Measurements from ENCODE around the gene OR5AU1. TPM values are rescaled to one million over a fixed set of nuclear protein-coding genes. Genes with fewer than 3 reads are reported as not detected.
"Not testable (repeated sequence)": the region's sequence is repeated elsewhere in the genome, so short reads cannot be mapped to it uniquely, and the experiment has no call there.

OR5AU1 gene
- total and polyA plus RNA-seq, 2 of the 4 experiments (the other 2 are of a cell fraction), result not detected

DNA sequence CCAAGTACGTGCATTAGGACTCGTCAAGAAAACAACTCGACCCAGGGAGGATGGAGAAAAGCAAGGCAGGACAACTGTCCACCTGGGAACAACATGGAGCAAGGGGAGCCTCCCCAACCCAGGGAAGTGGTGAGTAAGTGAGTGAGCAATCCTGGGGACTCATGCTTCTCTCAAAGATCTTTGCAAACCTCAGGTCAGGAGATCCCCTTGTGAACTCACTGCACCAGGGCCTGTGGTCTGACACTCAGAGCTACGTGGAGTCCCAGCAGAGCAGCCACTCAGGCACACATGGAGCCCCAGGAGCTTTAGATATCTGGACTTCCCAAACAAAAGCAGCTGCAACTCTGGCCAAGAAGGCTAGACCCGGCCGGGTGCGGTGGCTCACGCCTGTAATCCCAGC lies 12.2 kb upstream of the OR5AU1 start:
- no peak overlapping the region for H4K8ac ChIP-seq (ENCODE audit: low read depth in 2 of 2, low read length in 2 of 2)
- ChIA-PET CTCF (no interaction called here), POLR2A (ENCODE audit: unreplicated experiment) (no interaction called here)
- no peaks in the 10 kb centered on the region for H3K9me1 ChIP-seq (ENCODE audit: insufficient read depth, low read length)
- no peak overlapping the region for H2AK9ac ChIP-seq (replicated peaks; ENCODE audit: low read depth, low read length, poor library complexity)
- H4K20me1 ChIP-seq (ENCODE audit: insufficient read depth, low read length), result no peaks in the 10 kb centered on the region
- no peak overlapping the region for H3K23ac ChIP-seq (ENCODE audit: low read depth, low read length)
- no peak overlapping the region for H2BK20ac ChIP-seq (ENCODE audit: low read depth, low read length)
- intact Hi-C loops (cut with micrococcal nuclease), result no loop called here
- H3K4me2 ChIP-seq (ENCODE audit: low read depth, low read length), result no peak overlapping the region
- H4K5ac ChIP-seq (ENCODE audit: low read depth, low read length), result no peak overlapping the region
- dilution Hi-C loops (cut with HindIII; ENCODE audit: low sequenced_read_pairs, unreplicated experiment), result no loop called here
- H4K91ac ChIP-seq (ENCODE audit: insufficient read depth, low read depth, low read length), result no peak overlapping the region
- no peak overlapping the region for H3K9ac ChIP-seq (ENCODE audit: low read depth, low read length)
- H3K9me3 ChIP-seq (ENCODE audit: control insufficient read depth, insufficient read depth, low read length), result no peaks in the 10 kb centered on the region
- H3K56ac ChIP-seq (ENCODE audit: extremely low read depth, insufficient read depth, low read length), result no peak overlapping the region
- H3K4ac ChIP-seq (ENCODE audit: low read depth, low read length), result no peak overlapping the region
- H2BK5ac ChIP-seq (ENCODE audit: low read depth, low read length, poor library complexity, severe bottlenecking), result no peak overlapping the region
- peaks cover 11% of the 10 kb centered on the region for H3K27me3 ChIP-seq (ENCODE audit: control insufficient read depth, insufficient read depth, low read length)
- H3K18ac ChIP-seq (ENCODE audit: low read depth, low read length), result no peak overlapping the region
- H2BK15ac ChIP-seq (ENCODE audit: low read depth, low read length), result no peak overlapping the region
- H3K4me3 ChIP-seq (ENCODE audit: insufficient read depth, low read depth, low read length), result no peak overlapping the region
- H3K79me1 ChIP-seq (ENCODE audit: low read depth in 1 of 2, low read length in 2 of 2), result no peaks in the 10 kb centered on the region
- H3K4me1 ChIP-seq (ENCODE audit: control insufficient read depth, insufficient read depth, low read length), result no peaks in the 10 kb centered on the region
- in situ Hi-C loops (cut with MboI; ENCODE audit: low sequenced_read_pairs), result no loop called here
- ATAC-seq (ENCODE audit: low read depth) (no peak), DNase-seq (peak; percentile 52)
- no peak overlapping the region for H2AK5ac ChIP-seq (ENCODE audit: low read depth, low read length)
- H3K27ac ChIP-seq (ENCODE audit: insufficient read depth, low read length), result no peak overlapping the region
- no CpG with 5 or more reads among the region's 8 CpGs for WGBS, 2 experiments (ENCODE audit: extremely low coverage in 2 of 2, insufficient read length in 1 of 2)
- BruUV-seq (replicated peaks), result no TSS peak
- TF ChIP-seq CHD1 (IDR thresholded peaks at IDR 0.05; ENCODE audit: low read depth, low read length) (no peak), USF2 (IDR thresholded peaks at IDR 0.05; ENCODE audit: low read depth, low read length) (no peak), BHLHE40 (IDR thresholded peaks at IDR 0.05; ENCODE audit: low read depth, low read length) (no peak)
- H3K14ac ChIP-seq (replicated peaks; ENCODE audit: low read depth, low read length), result no peak overlapping the region
- H2BK120ac ChIP-seq (ENCODE audit: low read depth, low read length), result no peak overlapping the region
- peak overlapping the region; percentile 8 for H2AFZ ChIP-seq (replicated peaks; ENCODE audit: low read length, poor library complexity)
- no peaks in the 10 kb centered on the region for H3K36me3 ChIP-seq (ENCODE audit: control insufficient read depth, insufficient read depth, low read length)

GRCh38 chr14:21165670-21166069 lies 9.8 kb upstream of the OR5AU1 start:
- H4K20me1 ChIP-seq (ENCODE audit: insufficient read depth, low read length); H3K4me1 ChIP-seq (ENCODE audit: control insufficient read depth, insufficient read depth, low read length); BruUV-seq (replicated peaks); dilution Hi-C loops (cut with HindIII; ENCODE audit: low sequenced_read_pairs, unreplicated experiment); H3K56ac ChIP-seq (ENCODE audit: extremely low read depth, insufficient read depth, low read length); H3K18ac ChIP-seq (ENCODE audit: low read depth, low read length); H3K23ac ChIP-seq (ENCODE audit: low read depth, low read length); H2BK120ac ChIP-seq (ENCODE audit: low read depth, low read length); H3K9me1 ChIP-seq (ENCODE audit: insufficient read depth, low read length); H3K79me1 ChIP-seq (ENCODE audit: low read depth in 1 of 2, low read length in 2 of 2); H2BK20ac ChIP-seq (ENCODE audit: low read depth, low read length); H2BK15ac ChIP-seq (ENCODE audit: low read depth, low read length); H3K27ac ChIP-seq (ENCODE audit: insufficient read depth, low read length); H3K9ac ChIP-seq (ENCODE audit: low read depth, low read length); POLR2A ChIA-PET (ENCODE audit: unreplicated experiment); H4K8ac ChIP-seq (ENCODE audit: low read depth in 2 of 2, low read length in 2 of 2); H4K91ac ChIP-seq (ENCODE audit: insufficient read depth, low read depth, low read length); in situ Hi-C loops (cut with MboI; ENCODE audit: low sequenced_read_pairs); H2AK5ac ChIP-seq (ENCODE audit: low read depth, low read length); DNase-seq; H3K14ac ChIP-seq (replicated peaks; ENCODE audit: low read depth, low read length); intact Hi-C loops (cut with micrococcal nuclease); H2BK5ac ChIP-seq (ENCODE audit: low read depth, low read length, poor library complexity, severe bottlenecking); H3K4ac ChIP-seq (ENCODE audit: low read depth, low read length); H2AFZ ChIP-seq (replicated peaks; ENCODE audit: low read length, poor library complexity); H3K9me3 ChIP-seq (ENCODE audit: control insufficient read depth, insufficient read depth, low read length); H4K5ac ChIP-seq (ENCODE audit: low read depth, low read length); H3K4me2 ChIP-seq (ENCODE audit: low read depth, low read length); H3K4me3 ChIP-seq (ENCODE audit: insufficient read depth, low read depth, low read length); H3K36me3 ChIP-seq (ENCODE audit: control insufficient read depth, insufficient read depth, low read length); CTCF ChIA-PET; H2AK9ac ChIP-seq (replicated peaks; ENCODE audit: low read depth, low read length, poor library complexity): not testable (repeated sequence)
- H3K27me3 ChIP-seq (ENCODE audit: control insufficient read depth, insufficient read depth, low read length), result peaks cover 15% of the 10 kb centered on the region
- peak; percentile 35; the same call in 1 of the 2 replicates for ATAC-seq (ENCODE audit: low read depth)
- no CpG with 5 or more reads among the region's 1 CpG for WGBS, 2 experiments (ENCODE audit: extremely low coverage in 2 of 2, insufficient read length in 1 of 2)
